GM21619 (cell line): Measurements from ENCODE around the gene ZCCHC9.
"Not testable (repeated sequence)": the region's sequence is repeated elsewhere in the genome, so short reads cannot be mapped to it uniquely, and the experiment has no call there.

ENCODE experiments used
- ATAC-seq: cut with Tn5 transposase; IDR thresholded peaks from one replicate; pipeline ENCODE4 v1.9.1; 2021; ENCODE audit not compliant: unreplicated experiment

The ZCCHC9 gene

DNA sequence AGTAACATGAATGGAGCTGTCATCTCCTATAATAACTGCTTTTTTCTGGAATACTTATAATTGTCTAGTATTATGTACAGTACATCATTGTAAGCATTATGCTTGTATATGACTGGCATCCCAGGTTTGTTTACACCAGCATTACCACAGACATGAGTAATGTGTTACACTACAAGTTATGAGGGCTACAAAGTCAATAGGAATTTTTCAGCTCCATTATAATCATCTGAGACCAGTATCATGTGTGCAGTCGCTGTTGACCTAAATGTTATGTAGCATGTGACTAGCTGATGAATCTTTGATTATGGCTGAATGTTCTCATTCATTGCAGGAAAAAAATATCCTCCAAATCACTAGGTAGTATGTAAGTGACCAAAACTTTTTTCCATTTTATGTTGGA is 2.2 kb downstream of the ZCCHC9 start:
- no peak for ATAC-seq

DNA sequence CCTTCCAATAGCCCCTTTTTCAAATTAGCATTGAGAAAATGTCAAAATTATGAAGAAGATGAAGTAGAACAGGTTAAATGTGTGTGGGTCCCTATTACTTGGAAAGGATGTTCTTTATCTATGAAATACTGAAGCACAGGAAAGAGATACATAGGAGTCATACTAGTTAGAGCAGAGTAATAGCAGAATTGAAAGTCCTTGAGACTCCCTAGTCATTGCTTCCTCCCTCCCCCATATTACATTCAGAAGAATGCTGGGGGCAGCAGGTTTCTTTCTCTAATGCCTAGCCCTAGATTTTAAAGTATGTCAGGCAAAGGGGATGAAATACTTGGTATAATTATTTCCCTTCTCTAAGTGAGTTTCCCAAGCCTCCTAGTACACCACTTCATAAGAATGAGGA is 4.4 kb downstream of the ZCCHC9 start:
- ATAC-seq = no peak

DNA sequence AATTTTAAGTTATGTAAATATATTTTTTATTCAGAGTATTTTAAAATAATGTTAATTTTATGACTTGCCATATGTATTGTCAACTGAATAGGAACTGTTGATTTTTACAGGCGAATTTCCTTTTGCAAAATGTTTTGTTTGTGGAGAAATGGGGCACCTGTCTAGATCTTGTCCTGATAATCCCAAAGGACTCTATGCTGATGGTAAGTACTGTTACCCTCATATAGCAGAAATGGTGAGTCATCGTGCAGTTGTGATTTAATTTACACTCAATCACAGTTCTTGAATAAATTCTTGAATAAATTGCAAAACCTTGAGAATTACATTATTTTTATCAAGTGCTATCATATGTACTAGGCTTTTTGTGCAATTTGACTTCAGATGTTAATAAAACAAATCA is 7.4 kb downstream of the ZCCHC9 start:
- ATAC-seq = no peak

DNA sequence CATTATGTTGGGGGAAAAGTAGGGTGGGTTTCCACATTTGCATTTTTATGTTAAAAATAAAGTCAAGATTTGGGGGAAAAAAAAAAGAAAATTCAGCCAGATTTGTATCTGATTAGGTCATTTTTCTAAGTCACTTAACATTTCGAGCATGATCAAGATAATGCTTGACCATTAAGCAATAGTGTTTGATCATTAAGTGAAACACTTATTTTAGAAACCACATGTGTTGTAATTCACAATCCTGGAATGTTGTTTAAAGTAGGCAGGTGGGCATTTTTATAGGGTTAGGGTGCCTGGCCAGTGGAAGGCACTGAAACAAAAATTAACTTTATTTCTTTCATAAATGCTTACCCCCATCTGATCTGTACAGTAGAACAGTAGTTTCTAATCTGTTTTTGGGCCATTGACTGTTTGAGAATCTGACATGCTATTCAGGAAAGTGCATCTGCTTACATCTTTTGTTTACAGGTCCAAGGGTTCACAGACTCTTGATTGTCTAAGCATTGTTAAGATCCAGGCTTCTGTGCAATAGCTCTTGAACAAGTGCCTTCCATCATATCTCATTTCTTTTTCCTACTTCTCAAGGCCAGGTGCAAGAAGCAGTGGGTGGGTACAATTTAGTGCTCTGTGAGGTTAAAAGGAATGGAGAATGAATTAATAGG is 9.1 kb downstream of the ZCCHC9 start:
- ATAC-seq = no peak

DNA sequence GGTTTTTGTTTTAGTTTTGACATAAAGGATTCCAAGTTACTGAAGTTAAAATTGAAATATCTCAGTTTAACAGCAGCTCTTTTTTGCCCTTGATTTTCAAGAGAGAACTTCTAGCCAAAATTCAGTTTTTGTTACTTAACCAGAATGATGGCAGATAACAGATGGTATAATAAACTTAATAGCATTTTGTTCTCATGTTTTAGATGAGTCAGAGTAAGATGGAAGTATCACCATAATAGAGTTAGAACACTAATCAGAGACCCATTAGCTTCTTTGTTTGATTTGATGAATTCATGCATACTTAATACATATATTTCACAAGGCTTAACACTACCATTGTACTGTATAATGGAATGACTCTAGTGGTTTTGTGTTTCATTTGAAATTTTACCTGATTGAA is 11.9 kb downstream of the ZCCHC9 start:
- ATAC-seq = no peak

DNA sequence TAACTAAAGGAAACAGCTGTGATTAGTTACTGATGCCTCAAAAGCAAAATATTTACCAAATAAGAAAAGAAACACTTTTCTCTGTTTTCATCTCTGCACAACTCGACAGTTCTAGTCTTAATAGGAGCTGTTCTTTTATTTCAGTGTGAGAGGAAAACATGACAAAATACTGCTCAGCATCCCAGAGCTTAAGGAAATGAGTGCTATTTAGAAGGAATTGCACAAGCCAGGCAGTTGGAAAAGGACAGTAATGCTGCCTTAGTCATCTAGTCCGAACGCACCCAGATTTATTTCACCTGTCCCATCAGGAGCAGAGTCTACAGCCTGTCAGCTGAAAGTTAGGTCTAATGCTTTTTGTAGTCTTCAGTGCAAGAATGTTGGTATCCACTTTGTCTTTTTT is 12.3 kb downstream of the ZCCHC9 start:
- ATAC-seq = no peak

DNA sequence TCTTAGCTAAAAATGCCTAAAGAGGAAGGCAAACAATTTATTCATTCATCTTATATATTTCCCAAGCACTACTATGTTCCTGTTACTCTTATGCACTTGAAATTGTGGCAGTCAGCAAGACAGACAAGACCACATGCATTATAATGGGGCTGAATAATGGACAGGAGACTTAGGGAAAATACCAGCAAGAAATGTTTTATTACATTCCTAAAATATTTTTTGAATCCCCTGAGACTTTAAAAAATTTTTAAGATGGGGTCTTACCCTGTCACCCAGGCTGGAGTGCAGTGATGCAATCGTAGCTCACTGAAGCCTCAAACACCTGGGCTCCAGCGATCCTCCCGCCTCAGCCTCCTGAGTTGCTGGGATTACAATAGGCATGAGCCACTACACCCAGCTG is 13.2 kb downstream of the ZCCHC9 start:
- no peak for ATAC-seq

DNA sequence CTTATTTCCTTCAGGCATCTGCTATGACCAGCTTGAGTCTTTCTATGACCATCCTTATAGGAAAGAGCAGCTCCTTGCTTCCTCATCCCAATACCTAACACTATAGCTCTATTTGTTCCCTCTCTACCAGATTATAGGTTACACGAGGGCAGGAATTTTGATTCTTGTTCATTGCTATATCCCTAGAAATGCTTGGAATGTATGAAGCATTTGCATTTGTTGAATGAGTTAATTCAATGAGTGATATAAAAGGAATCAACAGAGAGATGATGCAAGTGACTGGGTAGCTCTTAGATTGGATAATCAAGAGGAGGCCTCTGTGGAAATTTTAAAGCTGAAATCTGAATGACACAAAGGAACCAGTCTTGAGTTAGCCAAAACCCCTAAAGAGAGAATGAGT is 13.9 kb downstream of the ZCCHC9 start:
- ATAC-seq = no peak

DNA sequence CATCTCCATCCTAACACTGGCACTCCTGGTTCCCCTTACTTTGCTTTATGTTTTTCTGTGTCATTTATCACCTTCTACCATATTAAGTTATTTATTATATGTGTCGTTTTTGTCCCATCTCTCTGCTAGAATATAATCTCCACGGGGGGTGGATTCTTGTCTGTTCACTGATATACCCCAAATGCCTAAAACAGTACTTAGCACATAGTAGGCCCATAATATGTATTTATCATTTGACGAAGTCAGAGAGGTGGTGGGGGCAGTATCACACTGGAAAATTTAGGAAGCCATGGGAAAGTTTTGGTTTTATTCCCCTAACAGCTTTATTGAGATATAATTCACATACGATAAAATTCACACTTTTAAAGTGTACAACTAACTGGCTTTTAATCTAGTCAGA is 14.4 kb downstream of the ZCCHC9 start:
- ATAC-seq = no peak

DNA sequence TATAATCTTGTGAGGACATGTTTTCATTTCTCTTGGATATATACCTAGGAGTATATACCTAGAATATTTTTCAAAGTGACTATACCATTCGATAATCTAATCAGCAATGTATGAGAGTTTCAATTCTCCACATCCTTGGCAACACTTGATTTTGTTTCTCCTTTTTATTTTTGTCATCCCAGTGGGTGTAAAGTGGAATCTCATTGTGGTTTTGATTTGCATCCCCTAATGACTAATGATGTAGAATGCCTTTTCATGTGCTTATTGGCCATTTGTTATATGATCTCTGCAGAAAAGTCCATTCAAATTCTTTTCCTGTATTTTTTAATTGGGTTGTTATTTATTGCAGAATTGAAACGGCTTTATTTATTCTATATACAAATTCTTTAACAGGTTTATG is 15.2 kb downstream of the ZCCHC9 start:
- ATAC-seq = no peak

DNA sequence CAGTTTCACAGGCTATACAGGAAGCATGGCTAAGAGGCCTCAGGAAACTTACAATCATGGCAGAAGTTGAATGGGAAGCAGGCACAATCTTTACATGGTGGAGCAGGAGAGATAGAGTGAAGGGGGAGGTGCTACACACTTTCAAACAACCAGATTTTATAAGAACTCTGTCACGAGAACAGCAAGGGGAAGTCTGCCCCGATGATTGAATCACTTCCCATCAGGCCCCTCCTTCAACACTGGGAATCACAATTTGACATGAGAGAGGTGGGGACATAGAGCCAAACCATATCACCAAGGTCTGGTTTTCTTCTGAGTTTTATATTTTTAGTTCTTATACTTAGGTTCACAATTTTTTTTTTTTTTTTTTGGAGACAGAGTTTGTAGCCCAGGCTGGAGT is 16.1 kb downstream of the ZCCHC9 start:
- ATAC-seq = no peak

DNA sequence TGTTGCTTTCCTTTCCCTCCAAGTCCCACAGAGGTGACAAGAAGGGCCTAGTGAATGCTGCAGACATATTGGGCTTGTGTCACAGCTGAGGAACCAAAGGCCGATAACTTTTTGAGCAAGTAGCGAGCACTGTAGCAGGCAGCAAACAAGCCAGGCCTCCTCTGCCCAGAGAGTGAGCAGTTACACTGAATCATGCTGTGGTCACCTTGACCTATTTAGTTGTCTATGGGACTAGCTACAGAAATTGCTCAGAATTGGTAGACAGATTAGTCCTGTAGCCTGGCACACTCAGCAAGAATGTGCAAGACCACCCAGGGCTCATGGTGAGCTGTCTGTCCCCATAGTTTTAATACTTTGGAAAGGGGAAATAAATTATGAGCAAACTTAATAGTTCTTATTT is 25.2 kb downstream of the ZCCHC9 start:
- ATAC-seq = no peak

DNA sequence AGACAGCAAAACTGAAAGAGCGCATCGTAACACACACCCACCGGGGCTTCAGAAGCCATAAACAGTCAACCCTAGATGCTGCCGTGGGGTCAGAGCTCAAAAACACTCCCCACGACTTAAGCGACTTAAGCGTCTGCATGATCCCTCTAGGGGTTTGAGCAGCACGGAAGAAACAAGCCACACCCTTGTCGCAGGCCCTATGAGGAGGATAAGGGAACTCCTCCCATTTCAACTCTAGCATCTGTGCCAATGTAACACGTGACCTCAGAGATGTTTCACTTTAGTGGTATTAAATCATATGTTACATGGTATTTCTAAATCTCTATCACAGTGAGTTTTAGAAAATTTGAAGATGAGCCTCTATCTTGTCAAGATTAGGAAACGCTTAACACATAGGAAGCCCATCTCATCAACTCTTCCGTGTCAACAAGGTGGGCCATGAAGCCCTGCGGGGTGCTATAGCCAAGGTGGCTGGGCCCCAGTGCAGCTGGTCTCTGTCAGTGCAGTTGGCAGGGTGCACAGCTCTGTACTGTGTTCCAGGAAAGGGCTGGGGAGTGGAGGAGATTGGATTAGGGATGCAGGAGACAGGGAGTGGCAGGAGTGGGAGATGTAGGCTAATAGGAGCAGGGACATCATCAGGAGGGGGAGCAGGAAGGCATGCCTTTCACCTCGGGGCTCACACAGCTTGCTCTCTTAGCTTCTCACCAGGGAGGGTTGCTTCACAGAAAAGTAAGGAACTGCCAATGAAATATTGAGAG is 33.1 kb downstream of the ZCCHC9 start:
- ATAC-seq = no peak

DNA sequence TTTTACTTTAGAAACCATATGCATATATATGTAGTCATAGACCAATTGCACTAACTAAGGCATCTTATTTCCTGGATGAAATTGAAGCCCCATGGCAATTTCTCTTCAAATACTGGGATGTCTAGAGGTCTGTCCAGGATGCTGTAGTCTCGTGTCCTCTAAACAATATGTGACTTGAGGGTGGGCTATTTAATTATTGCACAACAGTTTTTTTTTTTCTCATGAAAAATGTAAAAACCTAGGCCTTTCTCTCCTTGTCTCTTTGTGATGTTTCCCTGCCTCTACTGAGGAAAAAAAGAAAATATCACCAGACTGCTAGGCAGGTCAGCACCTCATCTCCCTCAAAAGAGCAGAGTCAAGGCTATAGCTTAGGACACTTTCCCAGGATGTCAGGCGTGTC is 34.6 kb downstream of the ZCCHC9 start:
- ATAC-seq = no peak

DNA sequence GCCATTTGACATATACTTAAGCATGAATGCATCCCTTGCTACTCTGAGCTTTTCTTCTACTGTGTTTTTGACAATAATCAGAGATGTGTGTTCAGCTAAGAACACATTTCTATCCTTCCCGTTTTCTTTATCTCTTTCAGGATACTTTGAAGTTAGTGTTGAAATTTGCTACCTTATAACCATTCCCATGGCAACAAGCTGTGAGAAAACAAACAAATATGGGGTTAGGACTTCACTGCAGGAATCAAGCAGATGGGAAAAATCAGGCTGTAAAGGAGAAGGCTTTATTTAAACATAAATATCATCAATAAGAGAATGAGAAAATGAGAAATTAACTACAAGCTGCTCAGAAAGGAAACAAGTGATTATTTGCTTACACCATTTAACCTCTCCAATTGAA is 35.2 kb downstream of the ZCCHC9 start:
- no peak for ATAC-seq

DNA sequence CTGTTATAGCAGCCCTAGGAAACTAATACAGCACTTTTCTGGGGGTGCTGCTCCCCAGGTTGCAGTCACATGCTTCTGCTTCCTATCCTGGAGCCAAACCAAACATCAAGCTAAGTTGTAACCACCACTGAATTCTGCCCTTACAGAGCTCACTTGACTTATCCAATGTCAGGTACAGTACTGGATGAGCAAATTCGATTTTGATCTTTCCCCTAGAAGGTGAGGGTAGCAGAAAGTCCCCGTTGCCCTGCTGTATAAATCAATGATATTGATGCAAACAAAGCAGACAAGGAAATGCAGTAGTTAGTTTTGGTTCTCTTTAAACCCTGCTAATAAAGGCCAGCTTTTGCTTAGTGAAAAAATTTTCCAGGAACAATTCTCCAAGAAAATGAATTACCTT is 36.4 kb downstream of the ZCCHC9 start:
- ATAC-seq = no peak

DNA sequence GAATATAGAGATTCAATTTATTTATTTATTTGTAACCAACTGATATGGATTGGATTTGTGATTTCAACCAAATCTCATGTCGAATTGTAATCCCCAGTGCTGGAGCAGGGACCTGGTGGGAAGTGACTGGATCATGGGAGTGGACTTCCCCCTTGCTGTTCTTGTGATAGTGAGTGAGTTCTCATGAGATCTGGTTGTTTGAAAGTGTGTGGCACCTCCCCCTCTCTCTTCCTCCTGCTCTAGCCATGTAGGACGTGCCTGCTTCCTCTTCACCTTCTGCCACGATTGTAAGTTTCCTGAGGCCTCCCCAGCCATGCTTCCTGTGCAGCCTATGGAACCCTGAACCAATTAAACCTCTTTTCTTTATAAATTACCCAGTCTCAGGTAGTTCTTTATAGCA is 36.8 kb downstream of the ZCCHC9 start:
- ATAC-seq = not testable (repeated sequence)

DNA sequence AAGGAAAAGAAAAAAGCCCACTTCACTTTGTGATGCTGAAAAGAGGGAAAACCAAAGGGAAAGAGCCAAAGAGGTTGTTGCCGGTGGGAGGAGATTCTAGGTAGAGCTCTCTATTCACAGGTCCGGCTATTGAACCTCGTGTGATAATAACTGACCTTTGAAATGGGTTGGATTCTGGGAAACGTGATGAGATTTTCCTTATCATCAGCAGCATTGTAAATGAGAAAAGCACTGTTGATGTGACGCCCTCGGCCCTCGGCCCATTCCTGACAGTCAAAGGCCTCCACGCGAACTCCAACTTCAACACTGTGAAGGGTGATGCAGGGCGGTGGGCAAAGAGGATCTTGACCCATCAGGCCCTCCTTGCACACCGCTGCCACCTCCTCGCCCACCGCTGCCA is 43.3 kb downstream of the ZCCHC9 start:
- no peak for ATAC-seq

DNA sequence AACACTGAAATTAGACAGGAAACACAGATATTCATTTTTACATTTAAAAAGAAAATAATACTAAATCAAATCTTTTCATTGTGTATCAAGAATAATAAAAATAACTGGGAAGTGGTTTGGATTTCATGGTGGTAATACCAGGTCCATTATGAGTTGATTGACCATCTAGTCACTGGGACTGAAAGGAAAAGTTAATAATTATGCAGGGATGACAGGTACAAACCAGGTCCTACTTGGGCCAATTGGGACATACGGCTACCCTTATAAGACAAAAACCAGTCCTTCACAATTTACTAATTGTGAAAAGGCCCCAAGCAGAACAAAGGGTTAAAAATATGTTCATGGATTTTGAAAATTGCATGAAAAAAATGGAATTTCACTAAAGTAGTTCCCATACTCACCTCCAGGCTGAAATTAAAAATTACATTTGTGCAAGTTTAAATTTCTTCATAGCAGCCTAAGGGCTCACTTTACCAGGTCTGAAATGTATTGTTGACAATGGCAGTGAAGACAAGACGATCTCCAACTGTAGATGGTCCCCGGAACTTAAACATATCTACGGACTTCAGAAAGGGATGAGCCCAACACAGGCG is 44.1 kb downstream of the ZCCHC9 start:
- no peak for ATAC-seq

DNA sequence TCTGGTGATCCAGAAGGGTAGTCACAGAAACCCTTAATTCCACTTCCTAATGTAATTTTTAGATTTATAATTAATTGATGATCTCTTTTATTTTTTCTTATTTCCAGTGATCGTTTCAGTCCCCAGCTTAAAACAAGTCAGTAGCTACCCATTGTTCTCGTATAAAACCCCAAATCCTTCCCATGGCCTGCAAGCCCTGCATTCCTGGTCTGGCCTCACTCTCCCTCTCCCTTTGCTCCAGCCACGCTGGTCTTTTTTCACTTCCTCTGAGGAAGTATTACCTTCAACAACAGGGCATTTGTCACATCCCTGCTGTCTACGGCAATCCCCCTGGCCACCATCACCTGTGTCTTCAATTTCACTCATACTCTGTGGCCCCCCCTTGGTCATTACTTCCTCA is 47.8 kb downstream of the ZCCHC9 start:
- ATAC-seq = no peak

DNA sequence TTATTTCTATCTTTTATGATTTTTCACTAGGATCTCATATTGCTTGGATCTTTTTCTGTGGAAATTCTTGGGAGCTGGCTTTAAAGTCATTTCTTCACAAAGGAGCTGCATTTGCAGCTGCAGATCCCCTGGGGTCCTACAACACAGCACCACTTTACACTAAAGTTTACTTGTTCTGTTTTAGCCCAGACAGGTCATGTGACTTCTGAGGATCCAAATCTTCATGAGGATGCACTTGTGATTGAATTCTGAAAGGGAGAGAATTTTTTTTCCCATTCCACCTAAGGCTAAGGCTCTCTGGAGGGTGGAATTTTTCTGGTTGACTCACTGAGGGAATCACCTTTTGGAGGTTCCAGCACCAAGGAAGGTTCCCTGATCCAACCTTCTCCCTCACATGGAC is 49.1 kb downstream of the ZCCHC9 start:
- ATAC-seq = no peak

DNA sequence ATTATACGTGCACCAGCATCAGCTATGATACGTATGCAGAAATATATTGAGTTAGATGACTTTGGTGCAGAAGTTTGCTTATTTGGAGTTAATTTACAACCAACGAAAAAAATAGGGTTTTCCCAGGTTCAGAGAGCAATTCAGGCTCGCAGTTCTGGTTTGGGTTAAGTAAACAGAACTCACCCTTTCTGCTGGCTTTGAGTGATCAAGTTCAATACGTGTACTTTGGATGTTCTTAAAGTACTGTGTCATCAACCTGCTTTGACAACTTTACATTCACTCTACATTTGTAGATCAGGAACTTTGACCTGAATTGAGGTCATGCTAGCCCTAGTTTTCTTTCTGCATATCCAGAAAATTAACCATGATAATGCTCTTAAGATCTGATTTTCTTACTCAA is 51.8 kb downstream of the ZCCHC9 start:
- no peak for ATAC-seq

DNA sequence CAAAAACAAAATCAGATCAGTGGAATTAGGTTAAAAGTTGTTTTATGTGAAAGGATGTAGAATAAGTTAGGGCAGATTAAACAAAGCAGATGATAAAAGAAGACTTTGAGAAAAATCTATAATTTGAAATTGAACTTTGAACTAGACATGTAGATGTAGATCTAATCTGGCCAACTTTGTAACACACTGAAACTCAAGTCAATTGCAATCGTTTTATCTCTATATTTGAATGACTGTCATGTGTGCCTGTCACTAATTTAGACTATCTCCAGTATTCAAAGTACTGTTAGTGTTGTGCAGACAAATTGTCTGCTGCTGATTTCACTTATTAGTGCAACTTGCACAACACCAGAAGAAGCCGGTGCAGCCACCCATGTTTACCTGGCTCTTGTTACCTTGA is 52.7 kb downstream of the ZCCHC9 start:
- ATAC-seq = no peak
